NCI-H128 (cell line): ENCODE data around the gene PTTG1IP.
"Not testable (repeated sequence)": the region's sequence is repeated elsewhere in the genome, so short reads cannot be mapped to it uniquely, and the experiment has no call there.

Source experiments
- DNase-seq: peaks from one replicate; lab custom pipeline; 2025; ENCODE audit not compliant: unreplicated experiment; lab: John Stamatoyannopoulos, UW

Gene PTTG1IP

DNA sequence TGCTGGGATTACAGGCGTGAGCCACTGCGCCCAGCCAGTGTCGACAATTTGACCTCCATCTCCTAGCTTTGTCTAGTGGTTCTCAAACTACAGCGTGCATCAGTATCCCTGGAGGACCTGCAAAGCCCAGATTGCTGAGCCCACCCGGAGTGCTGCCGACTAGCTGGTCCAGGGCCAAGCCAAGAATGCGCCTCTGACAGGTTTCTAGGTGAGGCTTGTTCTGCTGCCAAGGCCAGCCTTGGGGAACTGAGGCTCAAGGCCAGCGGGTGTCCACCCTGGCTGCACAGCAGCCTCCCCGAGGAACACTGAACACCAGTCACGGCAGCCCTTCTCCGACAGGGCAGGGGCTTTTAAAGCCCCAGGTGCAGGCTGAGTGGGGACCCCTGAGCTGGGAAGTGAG lies 9.8 kb upstream of the PTTG1IP start:
- DNase-seq = no peak

DNA sequence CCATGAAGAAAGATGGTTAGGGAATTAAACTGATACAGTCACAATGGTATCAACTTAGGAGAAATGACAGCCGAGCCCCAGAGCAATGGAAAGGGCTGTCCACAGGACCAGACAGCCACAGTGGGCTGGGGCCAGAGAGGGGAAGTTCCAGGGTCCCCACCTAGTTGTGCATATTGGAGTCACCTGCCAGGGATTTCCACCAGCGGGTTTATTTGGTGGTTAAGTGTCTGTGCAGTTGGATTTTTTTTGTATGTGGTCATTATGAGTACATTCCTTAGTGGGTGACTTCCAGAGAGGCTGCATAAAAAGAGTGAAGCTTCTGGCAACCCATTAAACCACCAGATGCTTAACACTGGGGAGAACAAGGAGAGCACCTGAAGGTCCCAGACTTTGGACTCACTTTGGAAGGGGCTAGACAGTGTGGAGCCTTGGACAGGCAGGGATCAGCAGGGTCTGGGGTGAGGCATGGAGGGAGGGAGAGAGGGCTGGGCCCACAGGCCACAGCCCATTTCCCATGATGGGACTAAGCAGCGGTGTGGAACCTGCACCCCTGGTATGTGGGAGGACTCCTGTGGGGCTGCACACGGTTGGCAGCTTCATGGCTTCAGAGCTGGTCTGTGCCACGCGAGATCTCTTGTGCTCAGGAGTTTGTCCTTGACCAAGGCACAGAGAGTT lies 7.8 kb upstream of the PTTG1IP start:
- no peak for DNase-seq

DNA sequence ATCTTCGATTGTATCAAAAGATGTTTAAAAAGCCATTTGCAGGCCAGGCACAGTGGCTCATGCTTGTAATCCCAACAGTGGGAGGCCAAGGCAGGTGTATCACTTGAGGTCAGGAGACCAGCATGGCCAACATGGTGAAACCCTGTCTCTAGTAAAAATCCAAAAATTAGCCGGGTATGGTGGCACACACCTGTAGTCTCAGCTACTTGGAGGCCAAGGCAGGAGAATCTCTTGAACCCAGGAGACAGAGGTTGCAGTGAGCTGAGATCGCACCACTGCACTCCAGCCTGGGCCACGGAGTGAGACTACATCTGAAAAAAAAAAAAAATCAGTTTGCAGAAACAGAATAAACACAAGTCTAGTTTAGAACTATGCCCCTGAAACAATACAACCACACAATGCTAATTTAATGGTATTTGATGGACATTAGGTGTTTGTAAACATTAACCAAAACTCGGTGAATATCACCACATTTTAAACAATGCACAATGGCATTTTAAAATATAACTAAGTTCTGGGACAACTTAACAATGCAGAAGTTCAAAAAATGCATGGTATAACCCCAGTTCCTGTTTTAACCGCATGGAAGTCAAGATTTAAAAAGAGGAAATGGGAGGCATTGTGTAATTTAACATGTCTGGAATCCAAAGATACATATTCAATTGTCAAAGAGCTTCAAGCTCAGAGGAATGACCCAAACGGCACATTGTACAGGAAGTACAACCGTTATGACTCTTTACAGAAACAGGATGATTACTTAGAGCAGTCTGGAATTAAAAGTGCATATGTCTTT lies 7.1 kb upstream of the PTTG1IP start:
- DNase-seq = no peak

DNA sequence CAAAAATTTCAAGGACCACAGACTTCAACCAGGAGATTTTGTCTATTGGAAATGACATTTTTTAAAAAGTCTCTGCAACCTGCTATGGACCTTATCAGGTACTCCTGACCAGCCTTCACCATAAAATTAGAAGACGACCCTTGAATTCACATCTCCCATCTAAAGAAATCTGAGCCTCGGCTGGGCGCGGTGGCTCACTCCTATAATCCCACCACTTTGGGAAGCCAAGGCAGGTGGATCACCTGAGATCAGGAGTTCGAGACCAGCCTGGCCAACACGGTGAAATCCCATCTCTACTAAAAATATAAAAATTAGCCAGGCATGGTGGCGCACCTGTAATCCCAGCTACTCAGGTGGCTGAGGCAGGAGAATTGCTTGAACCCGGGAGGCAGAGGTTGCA lies 5.7 kb upstream of the PTTG1IP start:
- not testable (repeated sequence) for DNase-seq

DNA sequence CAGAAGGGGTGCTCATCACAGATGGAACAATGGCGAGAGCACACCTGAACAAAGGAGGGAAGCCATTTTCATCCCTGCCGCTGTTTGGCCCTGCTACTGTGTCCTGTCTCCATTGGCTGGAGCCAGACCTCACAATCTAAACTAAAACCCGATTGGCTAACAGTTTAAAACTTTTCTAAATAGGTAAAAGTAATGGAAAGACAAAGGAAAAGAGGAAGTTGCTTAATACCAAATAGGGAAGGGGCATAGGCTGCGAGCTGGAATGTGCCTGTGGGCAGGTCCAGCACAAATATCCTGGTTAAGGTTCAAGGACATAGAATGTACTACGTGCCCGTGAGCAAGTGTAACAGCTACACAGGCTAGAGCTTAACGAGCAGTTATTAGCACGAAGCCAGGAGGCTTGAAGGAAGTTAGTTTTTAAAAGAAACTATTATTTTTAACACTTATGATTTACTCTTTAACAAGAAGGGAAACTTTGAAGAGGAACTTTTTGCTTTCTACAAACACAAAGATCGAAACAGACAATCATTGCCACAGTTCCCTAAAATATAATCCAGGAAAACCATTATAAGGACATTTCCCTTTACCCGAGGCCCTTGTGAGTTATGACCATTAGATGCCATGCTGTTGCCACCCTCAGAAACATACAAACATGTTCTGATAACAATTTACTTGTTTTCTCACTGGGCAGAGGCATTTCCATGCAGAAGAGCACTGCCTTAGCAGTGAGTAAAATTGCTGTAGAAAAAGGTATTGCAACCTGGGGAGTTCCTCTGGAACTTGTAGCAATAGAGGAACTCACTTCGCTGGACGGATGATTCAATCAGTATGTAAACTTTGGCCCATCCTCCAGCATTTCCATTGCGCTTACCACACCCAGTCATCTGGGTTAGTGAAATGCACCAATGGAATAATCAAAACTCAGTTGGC lies 4.8 kb upstream of the PTTG1IP start:
- no peak for DNase-seq

DNA sequence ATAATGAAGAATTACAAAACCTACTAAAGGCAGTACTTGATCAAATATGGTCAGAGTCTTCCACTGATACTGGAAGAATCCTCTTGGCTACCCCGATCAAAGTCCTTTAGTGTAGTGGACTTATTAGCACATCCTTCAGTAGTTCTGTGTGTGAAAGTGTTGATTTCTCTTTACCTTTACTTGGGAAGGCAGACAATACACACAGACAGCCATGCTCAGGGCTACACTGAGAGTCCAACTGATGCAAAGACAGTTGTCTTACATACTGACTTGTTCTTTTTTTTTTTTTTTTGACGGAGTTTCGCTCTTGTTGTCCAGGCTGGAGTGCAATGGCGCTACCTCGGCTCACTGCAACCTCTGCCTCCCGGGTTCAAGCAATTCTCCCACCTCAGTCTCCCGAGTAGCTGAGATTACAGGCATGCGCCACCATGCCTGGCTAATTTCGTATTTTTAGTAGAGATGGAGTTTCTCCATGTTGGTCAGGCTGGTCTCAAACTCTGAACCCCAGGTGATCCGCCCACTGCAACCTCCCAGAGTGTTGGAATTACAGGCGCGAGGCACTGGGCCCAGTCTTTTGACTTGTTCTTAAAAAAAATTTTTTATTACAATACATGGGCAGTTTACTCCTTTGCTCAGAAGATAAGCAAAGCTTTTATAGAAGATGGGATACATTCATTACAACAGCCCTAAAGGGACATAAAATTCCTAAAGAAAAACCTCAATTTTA lies 3.5 kb upstream of the PTTG1IP start:
- no peak for DNase-seq

DNA sequence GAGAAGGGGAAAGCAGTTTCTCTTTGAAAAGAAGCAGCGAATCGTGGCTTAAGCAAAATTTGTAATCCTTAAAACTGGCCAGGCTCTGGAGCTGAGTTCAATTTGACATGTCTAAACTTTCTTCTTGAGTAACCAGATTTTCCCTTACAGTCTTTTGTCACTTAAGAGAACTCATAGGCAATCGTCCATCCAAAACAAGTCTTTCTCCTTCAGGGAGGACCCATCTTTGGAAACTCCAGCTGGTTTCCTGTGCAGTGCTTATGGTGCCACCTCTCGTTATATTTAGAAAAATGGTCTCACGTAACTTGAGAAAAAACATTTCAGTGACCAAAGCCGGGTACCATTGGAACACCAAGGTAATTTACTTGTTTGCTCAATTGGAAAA lies 1.8 kb upstream of the PTTG1IP start:
- no peak for DNase-seq

DNA sequence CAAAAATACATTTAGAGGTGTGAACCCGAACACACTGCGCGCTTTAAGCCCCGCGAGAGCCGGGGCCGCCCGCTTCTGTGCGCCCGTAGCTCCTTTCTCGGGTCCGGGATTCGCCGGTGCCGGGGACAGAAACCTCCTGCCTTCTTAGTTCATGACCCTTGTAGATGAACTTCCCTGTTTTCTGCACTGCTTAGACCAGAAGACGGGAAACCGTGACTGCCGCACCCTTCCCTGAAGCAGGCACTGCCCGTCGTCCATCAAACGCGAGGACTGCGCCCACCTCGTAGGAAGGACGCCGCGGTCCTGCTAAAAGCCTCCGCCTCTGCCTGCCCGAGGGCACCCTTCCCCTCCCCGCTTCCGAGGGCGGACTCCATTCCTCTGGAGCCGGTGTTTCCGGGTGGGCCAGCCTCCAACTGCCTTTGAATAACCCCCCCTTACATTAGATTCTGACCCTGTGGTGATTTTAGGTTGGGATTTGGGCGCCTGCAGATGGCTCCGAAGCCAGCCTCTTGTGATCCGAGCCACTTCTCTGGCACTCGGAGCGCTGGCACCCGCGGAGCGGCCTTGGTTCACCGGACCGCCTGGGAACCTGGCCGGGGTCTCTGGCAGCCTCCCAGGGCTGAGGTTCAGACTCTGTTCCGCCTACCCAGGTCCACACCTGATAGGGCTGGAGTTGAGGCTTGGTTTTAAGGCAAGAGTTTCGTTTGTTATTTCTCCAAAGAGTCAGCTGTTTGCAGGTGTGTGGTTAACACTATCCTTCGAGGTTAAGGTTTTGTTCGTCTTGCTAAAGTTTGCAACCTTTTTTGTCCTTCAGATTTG lies 1.2 kb upstream of the PTTG1IP start:
- no peak for DNase-seq

DNA sequence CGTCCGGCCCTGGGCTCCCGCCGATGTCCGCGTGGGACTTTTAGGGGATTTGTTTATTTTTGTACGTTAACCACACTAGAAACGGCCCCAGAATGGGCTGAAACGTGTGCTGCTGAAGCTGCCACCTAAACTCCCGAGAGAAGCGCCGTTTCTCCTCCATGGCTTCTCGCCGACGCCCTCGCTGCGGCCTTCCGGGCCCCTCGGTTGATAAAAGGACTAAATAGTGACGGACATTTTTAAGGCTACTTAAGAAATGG lies 678 bp upstream of the PTTG1IP start:
- no peak for DNase-seq

DNA sequence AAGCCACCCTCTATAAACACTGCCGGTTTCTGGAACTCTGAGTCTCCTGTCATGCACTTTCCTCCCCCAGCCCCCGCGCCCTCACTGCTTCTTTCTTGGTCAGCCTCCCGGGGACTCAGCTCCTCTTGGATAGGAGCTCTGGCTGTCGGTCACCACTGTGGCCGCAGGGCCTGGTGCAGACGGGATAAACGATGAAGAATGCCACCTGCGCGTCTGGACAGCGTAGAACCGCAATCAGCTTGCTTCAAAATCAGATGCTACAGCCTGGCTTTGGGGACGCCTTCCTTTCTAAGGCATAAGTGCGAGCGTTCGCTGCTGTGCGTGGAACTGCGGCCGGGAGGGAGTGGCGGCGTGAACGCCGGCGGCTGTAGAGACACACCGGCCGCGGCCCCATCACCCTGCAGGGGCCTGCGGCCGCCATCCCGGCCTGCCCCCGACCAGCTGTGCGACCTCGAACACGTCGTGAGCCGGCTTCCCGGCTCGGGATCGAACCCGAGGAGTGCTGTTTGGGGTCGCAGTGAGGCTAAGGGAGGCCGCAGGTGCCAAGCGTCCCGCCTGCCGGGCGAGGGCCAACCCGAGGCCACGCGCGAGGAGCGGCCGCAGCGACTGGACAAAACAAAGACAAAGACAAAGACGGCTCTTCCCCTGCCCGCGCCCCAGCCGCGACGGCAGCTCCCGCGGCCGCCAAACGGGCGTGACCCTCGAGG lies 688 bp downstream of the PTTG1IP start:
- DNase-seq = no peak

DNA sequence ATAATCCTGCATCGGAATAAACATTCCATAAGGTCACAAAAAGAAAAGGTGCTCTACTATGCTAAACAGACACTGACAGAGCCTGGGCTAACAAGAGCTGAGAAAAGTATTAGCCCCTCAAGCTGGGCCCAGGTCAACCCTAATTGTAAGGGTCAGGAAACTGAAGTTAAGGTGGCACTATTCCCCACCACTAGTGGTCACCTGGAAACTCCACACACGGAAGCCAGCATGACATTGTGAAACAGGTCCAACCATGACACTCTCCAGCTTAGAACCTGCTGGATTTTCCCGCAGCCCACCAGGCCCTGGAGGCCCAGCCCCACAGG lies 1.2 kb downstream of the PTTG1IP start:
- no peak for DNase-seq

DNA sequence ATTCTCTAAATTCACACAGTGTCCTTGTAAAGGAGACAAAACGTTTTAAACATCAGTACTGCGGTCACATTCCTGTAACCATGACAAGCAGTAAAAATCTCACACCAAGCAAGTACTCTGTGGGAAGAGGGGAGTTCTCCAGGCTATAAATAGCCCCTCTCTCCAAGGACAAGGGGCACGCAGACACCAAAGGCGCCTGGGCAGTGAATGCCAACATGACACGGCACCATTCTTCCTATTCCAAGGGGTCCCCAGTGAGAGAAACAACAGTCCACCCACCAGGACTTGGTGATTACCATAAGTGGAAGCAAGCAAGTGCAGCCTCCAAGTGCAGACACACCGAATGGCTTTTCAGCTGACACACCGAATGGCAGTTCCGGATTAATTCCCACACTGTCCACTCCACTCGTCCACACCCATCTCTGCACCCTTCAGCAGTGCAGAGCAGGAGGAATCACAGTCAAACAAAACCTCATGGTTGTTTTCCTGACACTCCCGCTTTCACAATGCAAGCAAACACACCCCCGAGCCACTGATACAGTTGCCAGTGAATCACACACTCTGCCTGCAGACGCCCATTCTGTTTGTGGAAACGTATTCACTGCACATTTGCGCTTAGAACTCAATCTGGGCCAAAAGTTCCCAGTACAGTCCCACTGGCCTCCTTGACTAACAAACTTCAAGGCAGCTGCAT lies 1.8 kb downstream of the PTTG1IP start:
- DNase-seq = no peak

DNA sequence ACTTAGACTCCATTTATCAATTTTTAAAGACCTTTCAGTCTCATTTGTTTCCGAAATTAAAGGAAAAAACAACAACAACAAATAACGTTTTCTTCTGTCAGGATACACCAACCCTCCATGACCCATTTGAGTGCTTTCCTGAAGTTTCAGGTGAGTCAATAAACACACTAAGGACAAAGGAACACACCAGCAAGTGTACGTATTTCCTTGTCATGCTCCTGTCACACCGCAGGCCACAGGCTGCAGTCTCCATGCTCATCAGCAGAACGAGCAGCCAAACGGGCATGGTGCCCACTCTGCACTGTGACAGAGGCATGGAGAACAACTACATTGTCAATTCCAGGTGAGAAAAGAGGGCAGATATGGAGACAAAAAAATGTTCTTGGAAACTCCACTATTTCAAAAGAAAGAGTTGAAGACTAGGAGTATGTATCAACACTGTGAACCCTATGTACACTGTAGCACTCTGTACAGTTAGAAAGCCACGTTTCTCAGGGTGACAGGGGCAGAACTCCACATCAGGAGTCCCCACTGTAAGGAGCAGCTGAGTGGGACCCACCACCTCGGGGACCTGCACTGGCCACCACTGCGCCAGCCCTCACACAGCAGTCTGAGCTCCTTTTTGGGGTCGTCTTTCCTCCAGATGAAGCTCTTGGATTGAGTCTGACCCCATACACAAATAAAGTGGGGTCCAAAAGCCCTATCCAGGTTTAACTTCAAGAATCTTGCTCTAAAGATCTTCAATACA lies 2.6 kb downstream of the PTTG1IP start:
- DNase-seq = no peak

DNA sequence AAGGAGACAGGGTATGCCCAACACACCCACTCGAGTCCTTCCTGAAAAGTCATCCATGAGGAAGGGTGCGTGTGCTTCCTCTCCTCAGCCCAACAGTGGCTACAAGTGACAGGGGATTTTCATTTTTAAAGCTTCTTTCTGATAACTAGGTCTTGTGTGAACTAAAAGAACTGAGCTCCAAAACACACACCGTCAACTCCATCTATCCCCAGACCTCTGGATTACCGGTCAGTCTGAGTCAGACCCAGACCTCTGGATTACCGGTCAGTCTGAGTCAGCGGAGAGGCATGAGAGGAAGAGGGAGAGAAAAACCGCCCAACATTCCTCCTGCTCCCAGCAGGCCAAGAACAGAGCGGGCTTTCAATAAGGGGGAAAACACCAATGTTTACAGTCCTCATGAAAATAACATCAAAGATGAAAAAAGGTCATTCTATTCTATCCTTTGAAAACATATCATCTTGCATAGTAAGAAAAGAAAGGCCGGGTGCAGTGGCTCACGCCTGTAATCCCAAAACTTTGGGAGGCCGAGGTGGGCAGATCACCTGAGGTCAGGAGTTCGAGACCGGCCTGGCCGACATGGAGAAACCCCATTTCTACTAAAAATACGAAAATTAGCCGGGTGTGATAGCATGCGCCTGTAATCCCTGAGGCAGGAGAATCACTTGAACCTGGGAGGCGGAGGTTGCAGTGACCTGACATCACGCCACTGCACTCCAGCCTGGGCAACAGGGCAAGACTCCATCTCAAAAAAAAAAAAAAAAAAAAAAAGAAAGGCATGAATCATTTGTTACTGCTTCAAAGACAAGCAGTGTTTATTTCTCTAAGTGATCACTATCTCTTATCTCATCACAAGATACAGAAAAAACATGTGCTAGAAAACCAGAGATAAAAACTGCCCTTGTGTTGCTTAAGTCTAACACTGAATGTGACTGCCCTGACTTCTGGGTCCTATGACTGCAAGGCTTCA lies 3.4 kb downstream of the PTTG1IP start:
- DNase-seq = no peak

DNA sequence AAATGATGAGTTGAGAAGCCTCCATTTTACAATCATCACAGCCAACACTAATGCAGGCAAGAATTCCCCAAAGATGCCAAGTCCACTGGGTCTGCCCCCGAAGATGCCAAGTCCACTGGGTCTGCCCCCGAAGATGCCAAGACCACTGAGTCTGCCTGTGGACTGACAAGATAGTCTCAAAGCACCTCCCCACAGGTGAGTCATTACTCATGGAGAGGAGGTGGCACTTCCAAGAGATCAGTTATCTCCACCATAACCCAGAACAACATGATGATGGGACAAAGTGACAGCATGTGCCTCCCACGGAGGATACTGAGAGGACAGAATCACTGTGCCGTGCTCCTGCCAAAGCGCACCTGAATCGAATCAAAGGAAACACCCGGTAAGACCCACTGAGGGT lies 4.8 kb downstream of the PTTG1IP start:
- no peak for DNase-seq

DNA sequence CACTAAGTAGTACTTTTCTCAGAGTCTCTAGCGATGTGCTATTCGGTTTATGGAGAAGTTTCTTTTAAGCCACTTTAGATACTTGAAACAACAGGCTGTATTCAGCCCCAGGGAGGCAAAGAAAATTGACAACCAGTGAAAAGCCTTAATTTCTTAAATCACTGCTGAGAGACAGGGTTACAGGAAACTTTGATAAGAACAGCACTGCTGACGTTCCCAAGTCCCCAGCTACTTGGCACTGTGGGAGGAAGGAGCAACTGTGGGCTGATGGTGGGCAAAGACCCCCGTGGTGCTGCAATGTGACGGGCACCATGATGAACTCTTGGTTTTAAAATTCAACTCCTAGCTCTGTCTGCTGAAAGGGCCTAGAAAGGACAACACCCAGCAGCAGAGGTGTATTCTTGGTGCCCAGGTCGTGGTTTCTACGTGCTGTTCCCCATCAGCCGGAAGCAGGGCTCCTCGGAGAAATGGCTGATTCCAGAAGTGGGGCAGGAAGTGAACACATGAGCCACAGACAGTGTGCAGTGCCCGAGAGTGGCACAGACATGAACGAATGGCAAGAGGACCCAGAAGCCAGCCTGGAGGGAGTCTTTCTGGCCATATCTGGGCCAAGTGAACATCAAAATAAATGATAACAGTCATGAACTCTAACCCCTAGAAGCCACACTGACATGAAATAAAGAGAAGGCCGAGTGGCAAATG lies 5.3 kb downstream of the PTTG1IP start:
- no peak for DNase-seq

DNA sequence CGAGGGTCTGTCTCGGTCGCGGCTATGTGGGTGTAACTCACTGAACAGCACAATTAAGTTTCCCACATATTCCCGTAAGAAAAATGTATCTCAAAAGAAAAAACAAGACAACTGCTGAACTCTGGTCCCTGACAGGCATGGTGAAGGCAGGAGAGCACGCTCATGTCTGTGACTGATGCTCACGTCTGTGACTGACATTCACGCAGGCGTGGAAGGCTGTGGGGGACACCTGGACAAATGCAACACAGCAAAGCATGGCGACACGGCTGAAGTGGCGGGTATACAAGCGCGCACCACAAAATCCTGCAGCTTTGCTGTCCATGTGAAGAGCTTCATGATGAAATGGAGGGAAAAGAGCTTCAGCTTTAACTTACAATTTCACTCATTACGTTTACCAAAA lies 6.0 kb downstream of the PTTG1IP start:
- no peak for DNase-seq
